Endometrial microvascular endothelial cells (primary cell): Measurements from ENCODE around the gene ANP32E. TPM values are rescaled to one million over a fixed set of nuclear protein-coding genes. Genes with fewer than 3 reads are reported as not detected.

Experiments
- in situ Hi-C: cut with HindIII; loops from 2 replicates; pipeline ENCODE4 v1.10.0; 2017; ENCODE audit warnings: low sequenced_read_pairs, low pct_unique_long_range_greater_than_20kb; ENCODE audit errors: inconsistent ontology term
- total RNA-seq: library from RNA; depleted of rRNA; stranded (reverse); fragments of >200 nt; gene quantifications from one replicate; pipeline ENCODE4 v1.2.3, GENCODE V29; 2015; ENCODE audit errors: inconsistent ontology term

Gene ANP32E
- 30.3 TPM for total RNA-seq

DNA sequence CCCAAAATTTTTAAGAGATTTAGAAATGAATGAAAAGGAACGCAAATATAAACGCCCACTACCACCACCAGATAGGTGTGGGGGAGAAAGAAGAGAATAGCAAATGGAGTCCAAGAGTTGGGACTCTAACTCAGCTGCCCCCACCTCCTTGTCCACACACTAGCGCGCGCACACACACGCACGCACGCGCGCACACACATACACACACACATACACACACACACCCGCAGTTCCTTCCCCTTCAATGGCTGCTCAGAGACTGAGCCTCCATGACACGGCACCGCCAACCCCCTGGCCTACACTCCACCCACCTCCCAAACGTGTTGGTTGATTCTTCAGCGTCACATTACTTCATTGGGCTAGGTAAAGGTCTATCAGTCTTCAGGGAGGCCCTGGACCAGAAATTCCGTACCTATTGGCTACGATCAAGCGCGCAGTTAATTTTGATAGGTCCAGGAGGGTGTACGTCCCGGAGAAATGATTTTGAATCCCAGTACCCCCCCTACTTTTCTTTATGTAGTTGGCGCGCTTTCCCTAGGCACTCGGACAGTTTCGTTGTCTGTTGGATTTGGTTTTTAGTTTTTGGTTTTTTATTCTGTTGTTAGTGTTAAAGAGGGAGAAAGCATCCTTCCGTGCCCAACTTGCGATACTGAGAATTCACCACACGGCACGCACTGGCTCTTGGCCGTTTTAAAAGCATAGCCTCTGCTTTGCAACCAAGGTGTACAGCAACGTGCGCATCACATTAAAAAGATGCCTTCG is at the start of gene ANP32E:
Gene ANP32E, minus strand, starts transcription at position 261 of the 762 bp plus-strand sequence. CDS start 326 bp downstream, outside the sequence.
- in situ Hi-C loops: no loop called here

GRCh38 chr1:150283260-150283659 is 47.3 kb upstream of the ANP32E start:
- in situ Hi-C loops: no loop called here

DNA sequence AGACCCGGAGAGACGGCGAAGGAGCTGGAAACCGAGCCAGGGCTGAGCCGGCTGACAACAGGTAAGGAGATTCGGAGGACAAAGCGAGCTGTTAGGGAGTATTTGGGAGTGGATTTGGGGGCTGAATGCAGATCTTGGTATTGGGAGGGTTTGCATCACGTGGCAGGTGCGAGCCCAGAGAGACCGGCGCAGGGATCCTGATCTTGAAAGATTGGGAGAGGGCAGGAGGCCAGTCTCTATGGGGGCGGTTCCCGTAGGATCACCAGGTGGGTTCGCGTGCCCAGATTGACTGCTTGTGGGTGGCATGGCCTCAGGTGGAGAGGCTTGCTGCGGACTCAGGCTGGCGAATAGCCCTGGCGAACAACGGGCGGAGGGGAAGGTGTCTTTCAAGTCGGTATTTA is 46.6 kb upstream of the ANP32E start:
- in situ Hi-C loops: no loop called here

- in situ Hi-C loops: no loop called here
Measured at GRCh38 chr1:150281758-150282557, 46.0 kb upstream of the ANP32E start, which contains the start of gene CIART. Gene CIART (plus strand): TSS chr1:150282554. CDS start chr1:150283268, 714 bp downstream.

DNA sequence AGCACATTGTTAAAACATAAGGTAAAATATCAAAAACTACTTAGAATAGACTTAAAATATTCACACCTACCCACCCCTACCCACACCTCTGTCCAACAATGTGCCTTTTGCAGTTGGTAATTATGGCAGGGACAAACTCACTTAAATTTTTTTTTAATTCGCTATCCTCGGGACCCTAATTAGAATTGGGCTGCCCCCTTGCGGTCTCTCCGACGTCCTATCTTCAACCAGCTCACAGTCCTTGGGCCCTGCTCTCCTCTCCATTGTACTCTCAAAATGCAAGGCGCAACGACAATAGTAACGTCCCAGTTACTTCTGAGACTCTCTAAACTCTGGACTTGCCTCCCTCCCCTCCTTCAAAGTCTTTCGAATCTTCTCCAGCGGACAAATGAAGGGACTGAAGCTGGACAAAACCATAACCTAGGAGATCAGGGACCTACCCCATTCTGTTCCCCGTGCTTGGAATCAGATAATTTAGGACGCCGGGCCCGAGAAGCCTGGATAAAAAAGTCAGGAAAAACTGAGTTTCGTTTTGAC is 45.4 kb upstream of the ANP32E start:
- in situ Hi-C loops: no loop called here

DNA sequence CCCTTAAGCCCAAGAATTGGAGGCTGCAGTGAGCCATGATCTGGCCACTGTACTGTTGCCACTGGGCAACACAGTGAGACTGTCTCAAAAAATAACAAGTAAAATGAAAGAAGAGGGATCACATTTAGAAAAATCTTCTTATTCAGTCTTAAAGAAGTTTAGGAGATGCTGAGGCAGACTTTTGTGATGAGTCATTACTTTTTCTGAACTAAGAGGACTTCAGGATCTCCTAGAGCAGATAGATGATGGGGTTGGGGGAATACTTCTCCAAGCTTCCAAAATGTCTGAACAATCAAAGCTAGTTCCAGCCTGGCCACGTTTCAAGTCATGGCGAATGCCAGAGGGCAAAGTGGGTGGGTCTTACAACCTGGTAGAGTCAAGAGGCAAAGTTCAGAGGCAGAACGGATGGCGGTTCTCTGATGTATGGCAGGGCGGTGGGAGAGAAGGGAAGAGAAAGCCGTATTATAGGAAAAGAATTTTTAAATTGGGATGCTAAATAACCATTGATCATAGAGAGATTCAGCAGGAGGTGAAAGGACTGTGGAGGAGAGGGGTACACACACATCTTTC is 44.3 kb upstream of the ANP32E start:
- in situ Hi-C loops: no loop called here

- in situ Hi-C loops: no loop called here
Measured at GRCh38 chr1:150273311-150273710, 37.4 kb upstream of the ANP32E start.

DNA sequence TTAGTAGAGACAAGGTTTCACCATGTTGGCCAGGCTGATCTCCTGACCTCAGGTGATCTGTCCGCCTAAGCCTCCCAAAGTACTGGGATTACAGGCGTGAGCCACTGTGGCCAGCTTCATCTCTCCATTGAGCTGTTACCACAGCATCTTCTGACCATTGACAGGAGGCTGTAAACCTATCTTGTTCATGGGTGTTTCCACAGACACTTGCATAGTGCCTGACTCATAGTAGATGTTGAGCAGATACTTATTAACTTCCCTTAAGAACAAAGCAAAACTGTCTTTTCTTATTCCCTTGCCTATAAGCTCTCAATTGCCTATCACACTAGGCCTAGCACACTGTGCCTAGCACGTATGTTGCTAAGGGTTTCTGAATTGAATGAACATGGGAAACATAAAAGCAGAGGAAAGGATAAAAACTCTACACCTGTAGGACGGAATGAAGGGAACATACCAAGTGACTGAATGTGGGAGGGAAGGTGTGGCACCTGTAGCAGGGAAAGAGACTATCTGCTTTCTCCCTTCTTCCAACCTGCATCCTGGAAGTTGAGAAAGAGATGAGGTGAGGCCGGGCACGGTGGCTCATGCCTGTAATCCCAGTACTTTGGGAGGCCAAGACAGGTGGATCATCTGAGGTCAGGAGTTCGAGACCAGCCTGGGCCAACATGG is 35.5 kb upstream of the ANP32E start:
- in situ Hi-C loops: no loop called here

DNA sequence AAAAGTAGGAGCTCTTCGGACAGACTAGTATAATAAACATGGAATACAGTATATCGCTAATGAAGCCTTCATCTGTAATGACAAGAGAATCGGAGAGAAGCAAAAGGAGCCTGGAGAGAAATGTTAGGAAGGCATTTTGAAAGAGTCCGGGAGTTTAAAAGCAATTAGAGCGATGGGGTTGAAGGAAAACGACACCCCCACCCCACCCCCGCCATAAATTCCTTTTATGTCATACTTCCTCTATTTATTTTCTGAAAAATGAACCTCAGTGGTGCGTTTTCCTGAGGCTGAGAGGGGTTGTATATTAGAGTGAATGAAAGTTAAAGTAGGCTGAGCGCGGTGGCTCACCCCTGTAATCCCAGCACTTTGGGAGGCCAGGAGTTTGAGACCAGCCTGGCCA is 33.5 kb upstream of the ANP32E start:
- in situ Hi-C loops: no loop called here

DNA sequence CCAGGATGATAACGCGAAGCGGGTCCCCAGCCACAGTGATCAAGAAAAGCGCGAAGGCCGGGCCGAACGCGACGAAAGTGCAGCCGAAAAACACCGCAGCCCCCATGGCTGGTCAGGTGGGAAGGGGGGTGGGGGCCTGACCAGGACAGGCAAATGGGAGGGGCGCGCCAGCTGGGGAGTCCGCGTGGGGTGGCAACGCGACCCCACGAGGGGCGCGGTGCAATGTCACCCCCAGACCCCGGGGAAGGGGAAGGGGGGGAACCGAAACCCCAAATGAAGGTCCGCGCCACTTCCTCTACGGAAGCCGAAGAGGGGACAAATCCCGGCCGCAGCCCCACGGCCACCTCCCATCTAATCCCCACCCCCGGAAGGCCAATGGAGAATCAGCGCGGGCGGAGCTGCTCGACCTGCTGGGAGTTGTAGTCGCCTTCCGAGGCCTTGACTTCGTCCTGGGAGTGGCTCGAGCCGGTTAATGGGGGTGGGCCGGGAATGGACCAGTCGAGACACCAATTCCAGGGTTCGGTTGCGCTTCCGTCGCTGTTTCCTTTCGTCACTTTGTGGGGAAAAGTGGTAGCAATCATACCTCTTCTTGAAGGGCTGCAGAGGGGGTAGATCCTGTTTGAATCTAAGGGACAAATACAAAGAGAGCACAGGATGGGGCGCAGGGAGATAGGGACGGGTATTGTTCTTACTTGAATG is 32.9 kb upstream of the ANP32E start, which contains the start of gene APH1A:
Gene APH1A, minus strand, starts transcription at position 312 of the 699 bp plus-strand sequence. Its CDS starts 206 bp downstream, at position 106.
- in situ Hi-C loops: no loop called here

GRCh38 chr1:150268340-150268704 is 32.4 kb upstream of the ANP32E start:
- in situ Hi-C loops: no loop called here

GRCh38 chr1:150267896-150268295 is 32.0 kb upstream of the ANP32E start:
- in situ Hi-C loops: no loop called here

DNA sequence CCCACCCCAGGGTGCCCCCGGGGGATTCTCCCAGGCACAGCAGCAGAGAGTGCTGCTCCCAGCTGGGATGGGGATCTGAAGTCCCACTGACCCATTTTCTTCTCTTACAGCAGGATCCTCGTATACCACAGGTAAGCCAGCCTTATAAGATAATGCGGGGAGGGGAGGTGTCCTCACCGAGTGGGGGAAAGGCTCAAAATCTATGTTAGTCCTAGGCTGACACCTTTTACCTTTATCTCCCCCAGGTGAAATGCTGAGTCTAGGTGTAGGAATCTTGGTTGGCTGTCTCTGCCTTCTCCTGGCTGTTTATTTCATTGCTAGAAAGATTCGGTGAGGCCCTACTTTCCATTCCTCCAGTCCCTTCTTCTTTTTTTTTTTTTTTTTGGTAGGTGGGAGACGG is 27.6 kb upstream of the ANP32E start:
- in situ Hi-C loops: no loop called here

DNA sequence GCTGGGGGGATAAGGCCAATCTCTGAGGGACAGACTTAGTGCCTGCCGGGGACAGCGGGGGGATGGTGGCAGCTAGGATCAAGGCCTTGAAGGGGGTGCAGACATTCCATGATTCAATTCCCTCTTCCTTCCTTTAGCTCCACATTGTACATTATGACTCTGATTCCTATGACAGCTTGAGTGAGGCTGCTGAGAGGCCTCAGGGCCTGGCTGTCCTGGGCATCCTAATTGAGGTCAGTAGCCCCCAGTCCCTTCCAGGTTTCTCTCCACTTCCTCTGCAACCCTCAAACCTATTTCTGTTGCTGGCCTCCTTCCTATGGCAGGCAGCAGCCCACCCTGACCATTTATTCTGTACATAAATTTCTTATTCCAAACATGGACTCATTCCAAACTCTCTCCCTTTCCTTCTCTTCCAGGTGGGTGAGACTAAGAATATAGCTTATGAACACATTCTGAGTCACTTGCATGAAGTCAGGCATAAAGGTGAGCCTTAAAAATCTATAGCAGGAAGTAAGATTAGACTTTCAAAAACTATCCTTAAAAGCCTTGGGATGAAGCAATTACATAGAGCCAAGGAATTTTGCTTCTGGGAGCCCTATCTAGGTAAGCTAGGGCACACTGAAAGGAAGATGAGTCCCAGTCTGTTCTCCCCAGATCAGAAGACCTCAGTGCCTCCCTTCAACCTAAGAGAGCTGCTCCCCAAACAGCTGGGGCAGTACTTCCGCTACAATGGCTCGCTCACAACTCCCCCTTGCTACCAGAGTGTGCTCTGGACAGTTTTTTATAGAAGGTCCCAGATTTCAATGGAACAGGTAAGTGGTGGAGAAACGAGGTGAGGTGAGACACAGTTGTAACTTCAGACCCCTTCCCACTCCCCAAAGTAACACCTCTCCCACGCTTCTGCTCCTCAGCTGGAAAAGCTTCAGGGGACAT is 26.7 kb upstream of the ANP32E start:
- in situ Hi-C loops: no loop called here

GRCh38 chr1:150261367-150261766 is 25.5 kb upstream of the ANP32E start:
- in situ Hi-C loops: no loop called here

- in situ Hi-C loops: no loop called here
Measured at GRCh38 chr1:150259758-150260669, 24.1 kb upstream of the ANP32E start.
